Vagina (tissue), 2 donors: ENCODE data around the gene SRA1.

Experiments
- CTCF ChIP-seq, 3 experiments: fragments of 450-650 bp in 2 of 3; fragments of 200-600 bp in 1 of 3; sonication (generic) in 1 of 3; IDR thresholded peaks; one replicate each; pipeline ENCODE4 v1.5.1; 2017 to 2019; ENCODE audit warnings: antibody characterized with exemption in 3 of 3, mild to moderate bottlenecking in 2 of 3, moderate library complexity in 2 of 3
- POLR2A ChIP-seq, 2 donors: fragments of 450-650 bp; IDR thresholded peaks; one replicate each; pipeline ENCODE4 v1.6.1; 2017; ENCODE audit warnings: antibody characterized with exemption in 2 of 2, mild to moderate bottlenecking in 2 of 2, moderate library complexity in 2 of 2

- TF ChIP-seq CTCF (IDR thresholded peaks at IDR 0.05) (no peak), POLR2A (IDR thresholded peaks at IDR 0.05) (peak in 1 of 2 donors; percentile 67)
Measured at GRCh38 chr5:140564196-140565023, 7.1 kb upstream of the SRA1 start, which contains the start of the genes APBB3 and SLC35A4.
